H9 (cell line): Measurements from ENCODE around the gene SLA2. TPM values are rescaled to one million over a fixed set of nuclear protein-coding genes. Genes with fewer than 3 reads are reported as not detected.

Experiments used
- DNase-seq: peaks from one replicate; pipeline ENCODE4 v3.0.0-alpha.2; 2017
- H2AFZ ChIP-seq: one replicate; pipeline ENCODE4 v1.6.1; 2013; ENCODE audit warnings: mild to moderate bottlenecking, low read length, control low read depth, moderate library complexity
- H2AK5ac ChIP-seq: 2 replicates; pipeline ENCODE4 v1.6.1; 2013; ENCODE audit warnings: low read length, control low read depth, mixed read lengths; ENCODE audit not compliant: insufficient read length
- H2BK120ac ChIP-seq: one replicate; pipeline ENCODE4 v1.6.1; 2013; ENCODE audit warnings: low read depth, mild to moderate bottlenecking, low read length, control low read depth, inconsistent platforms; ENCODE audit not compliant: poor library complexity, severe bottlenecking
- H2BK12ac ChIP-seq: 2 replicates; pipeline ENCODE4 v1.6.1; 2013; ENCODE audit warnings: low read length, control low read depth, mixed read lengths, low read depth; ENCODE audit not compliant: insufficient read length
- H2BK15ac ChIP-seq: 2 replicates; pipeline ENCODE4 v1.6.1; 2013; ENCODE audit warnings: low read depth, low read length, control low read depth
- H2BK20ac ChIP-seq: one replicate; pipeline ENCODE4 v1.6.1; 2013; ENCODE audit warnings: low read depth, mild to moderate bottlenecking, low read length, control low read depth, inconsistent platforms; ENCODE audit not compliant: poor library complexity, severe bottlenecking
- H2BK5ac ChIP-seq: 2 replicates; pipeline ENCODE4 v1.6.1; 2013; ENCODE audit warnings: low read length, control low read depth, mixed read lengths; ENCODE audit not compliant: insufficient read length
- H3K14ac ChIP-seq: 2 replicates; pipeline ENCODE4 v1.6.1; 2013; ENCODE audit warnings: low read length, control low read depth; ENCODE audit not compliant: insufficient read depth
- H3K18ac ChIP-seq: 2 replicates; pipeline ENCODE4 v1.6.1; 2013; ENCODE audit warnings: low read depth, mild to moderate bottlenecking, mixed read lengths, low read length, control low read depth; ENCODE audit not compliant: insufficient read length
- H3K23ac ChIP-seq: 2 replicates; pipeline ENCODE4 v1.6.1; 2013; ENCODE audit warnings: low read length, control low read depth, mixed read lengths, low read depth; ENCODE audit not compliant: insufficient read length
- H3K23me2 ChIP-seq: 2 replicates; pipeline ENCODE4 v1.6.1; 2013; ENCODE audit warnings: low read depth, mild to moderate bottlenecking, mixed read lengths, low read length, control low read depth; ENCODE audit not compliant: insufficient read length, poor library complexity, severe bottlenecking
- H3K27ac ChIP-seq: 2 replicates; pipeline ENCODE4 v1.5.1; 2013; ENCODE audit warnings: low read length, control low read depth, mixed read lengths, low read depth; ENCODE audit not compliant: insufficient read length
- H3K27me3 ChIP-seq: 2 replicates; pipeline ENCODE4 v1.6.1; 2013; ENCODE audit warnings: low read length, control low read depth, inconsistent platforms; ENCODE audit not compliant: insufficient read depth
- H3K4ac ChIP-seq: 2 replicates; pipeline ENCODE4 v1.6.1; 2013; ENCODE audit warnings: low read depth, mild to moderate bottlenecking, control low read depth, inconsistent platforms, low read length, moderate library complexity
- H3K4me1 ChIP-seq: 2 replicates; pipeline ENCODE4 v1.6.1; 2013; ENCODE audit warnings: low read length, control low read depth, inconsistent platforms; ENCODE audit not compliant: insufficient read depth
- H3K4me2 ChIP-seq: 2 replicates; pipeline ENCODE4 v1.6.1; 2013; ENCODE audit warnings: low read length, control low read depth, mixed read lengths; ENCODE audit not compliant: insufficient read length, insufficient read depth
- H3K56ac ChIP-seq: 2 replicates; pipeline ENCODE4 v1.6.1; 2013; ENCODE audit warnings: low read depth, mild to moderate bottlenecking, mixed read lengths, low read length, control low read depth; ENCODE audit not compliant: insufficient read length
- H3K79me1 ChIP-seq: 2 replicates; pipeline ENCODE4 v1.6.1; 2013; ENCODE audit warnings: low read depth, mild to moderate bottlenecking, moderate library complexity, low read length, control low read depth, inconsistent platforms; ENCODE audit not compliant: insufficient read depth, poor library complexity, severe bottlenecking
- H3K79me2 ChIP-seq: 2 replicates; pipeline ENCODE4 v1.6.1; 2013; ENCODE audit warnings: low read length, control low read depth, inconsistent platforms; ENCODE audit not compliant: insufficient read depth
- H3K9ac ChIP-seq: 2 replicates; pipeline ENCODE4 v1.6.1; 2013; ENCODE audit warnings: low read length, control low read depth, mixed read lengths; ENCODE audit not compliant: insufficient read length; ENCODE audit errors: extremely low read depth
- H3K9me3 ChIP-seq: one replicate; pipeline ENCODE4 v1.6.1; 2013; ENCODE audit warnings: low read depth, low read length, inconsistent platforms; ENCODE audit not compliant: control insufficient read depth
- H3T11ph ChIP-seq: one replicate; pipeline ENCODE4 v1.6.1; 2013; ENCODE audit warnings: mild to moderate bottlenecking, low read length, control low read depth, inconsistent platforms
- H4K20me1 ChIP-seq: one replicate; pipeline ENCODE4 v1.6.1; 2013; ENCODE audit not compliant: control insufficient read depth, insufficient read length, insufficient read depth
- H4K5ac ChIP-seq: 2 replicates; pipeline ENCODE4 v1.6.1; 2013; ENCODE audit warnings: low read depth, mild to moderate bottlenecking, mixed read lengths, low read length, control low read depth; ENCODE audit not compliant: insufficient read length
- H4K8ac ChIP-seq: replicated peaks from 2 replicates; pipeline ENCODE4 v1.6.1; 2013; ENCODE audit warnings: low read length, control low read depth, mixed read lengths, low read depth; ENCODE audit not compliant: insufficient read length
- H4K91ac ChIP-seq: 2 replicates; pipeline ENCODE4 v1.6.1; 2013; ENCODE audit warnings: low read depth, mild to moderate bottlenecking, moderate library complexity, mixed read lengths, low read length, control low read depth; ENCODE audit not compliant: insufficient read length
- H3K27ac Mint-ChIP-seq, 3 experiments: 2 replicates in 2 of 3; 3 replicates in 1 of 3; pipeline ENCODE4 v1.8.0; 2020 to 2021; ENCODE audit warnings: mixed read lengths in 3 of 3, mild to moderate bottlenecking in 1 of 3, moderate library complexity in 1 of 3
- H3K27me3 Mint-ChIP-seq: 2 replicates; pipeline ENCODE4 v1.8.0; 2021; ENCODE audit warnings: low read depth, mild to moderate bottlenecking, moderate library complexity, mixed read lengths
- H3K36me3 Mint-ChIP-seq, 3 experiments: 2 replicates in 2 of 3; 3 replicates in 1 of 3; pipeline ENCODE4 v1.8.0; 2020 to 2021; ENCODE audit warnings: low read depth in 3 of 3, mixed read lengths in 3 of 3; ENCODE audit not compliant: insufficient read depth in 1 of 3
- H3K4me1 Mint-ChIP-seq, 2 experiments: 2 replicates each; pipeline ENCODE4 v1.8.0; 2020; ENCODE audit warnings: mixed read lengths in 2 of 2
- H3K4me3 Mint-ChIP-seq, 2 experiments: 2 replicates in 1 of 2; 3 replicates in 1 of 2; pipeline ENCODE4 v1.8.0; 2020 to 2021; ENCODE audit warnings: mild to moderate bottlenecking in 2 of 2, mixed read lengths in 2 of 2, moderate library complexity in 1 of 2
- H3K9me3 Mint-ChIP-seq, 2 experiments: 2 replicates in 1 of 2; 3 replicates in 1 of 2; pipeline ENCODE4 v1.8.0; 2020; ENCODE audit warnings: mild to moderate bottlenecking in 2 of 2, mixed read lengths in 2 of 2, moderate library complexity in 1 of 2
- CTCF ChIP-seq: fragments of 200-600 bp; sonication (generic); conservative IDR thresholded peaks from 3 replicates; pipeline ENCODE4 v1.8.0; 2021; ENCODE audit warnings: antibody characterized with exemption, mild to moderate bottlenecking
- WGBS: extraction: QIAGEN DNeasy Blood & Tissue Kit; methylation state at CpG from one replicate; pipeline ENCODE4 v1.1.7; 2013; ENCODE audit warnings: missing lambda C conversion rate, low lambda C conversion rate, mixed read lengths; ENCODE audit not compliant: insufficient read length; ENCODE audit errors: extremely low coverage; 5-methylcytosine and 5-hydroxymethylcytosine counted together
- total RNA-seq: library from RNA; stranded (reverse); gene quantifications from 2 replicates; pipeline ENCODE4 v1.2.1, GENCODE V29; 2021

The SLA2 gene
- total RNA-seq, 1 experiment from 2014 or later = 0.20 TPM

DNA sequence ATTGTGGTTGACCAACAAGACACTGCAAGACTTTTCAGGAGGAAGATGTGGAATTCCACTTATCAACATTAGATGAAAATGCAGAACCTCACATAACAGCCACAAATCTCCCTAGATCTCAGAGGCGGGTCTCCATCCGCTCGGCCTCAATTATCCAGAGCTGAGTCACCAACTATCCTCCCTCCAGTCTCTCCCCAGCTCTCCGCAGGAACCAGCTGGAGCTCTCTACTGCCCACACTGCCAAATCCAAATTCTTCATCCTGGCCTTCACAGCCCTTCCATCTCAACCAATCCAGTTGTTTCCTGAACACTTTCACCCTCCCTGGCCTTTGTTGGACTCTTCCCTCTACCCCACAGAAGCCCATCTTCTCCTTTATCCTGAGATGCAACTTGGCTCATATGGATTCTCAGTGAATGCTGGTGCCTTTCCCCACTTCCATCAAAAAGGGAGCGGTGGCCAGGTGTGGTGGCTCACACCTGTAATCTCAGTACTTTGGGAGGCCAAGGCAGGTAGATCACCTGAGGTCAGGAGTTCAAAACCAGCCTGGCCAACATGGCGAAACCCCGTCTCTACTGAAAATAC, 76.1 kb downstream of the SLA2 start:
- no peak overlapping the region for H3K23ac ChIP-seq
- no peak overlapping the region for H2BK5ac ChIP-seq
- Mint-ChIP-seq H3K27me3 (no peaks in the 10 kb centered on the region), H3K27ac (peak overlapping the region; percentile 27 to 75 (median 56); a peak in 3 of 7 replicates), H3K36me3 (peaks cover 8 to 18% (median 13%) of the 10 kb centered on the region in 3 experiments), H3K4me1 (peaks cover 40 to 42% of the 10 kb centered on the region in 2 experiments), H3K4me3 (peak overlapping the region in 1 of 2 experiments; percentile 3; a peak in 4 of 5 replicates), H3K9me3 (peaks cover 4 to 5% of the 10 kb centered on the region in 2 experiments)
- H2BK20ac ChIP-seq = no peak overlapping the region
- no peak overlapping the region for H3K4ac ChIP-seq
- H3K23me2 ChIP-seq = peaks cover 28% of the 10 kb centered on the region
- no peaks in the 10 kb centered on the region for H3K9me3 ChIP-seq
- H3K56ac ChIP-seq = no peak overlapping the region
- no peak overlapping the region for H2BK15ac ChIP-seq
- TF ChIP-seq CTCF = no peak
- H3K4me1 ChIP-seq = peaks cover 8% of the 10 kb centered on the region
- no peaks in the 10 kb centered on the region; the same call in 1 of the 2 replicates for H3K79me2 ChIP-seq
- H3K14ac ChIP-seq = no peak overlapping the region
- no peak overlapping the region for H4K8ac ChIP-seq
- no peak overlapping the region for H2AFZ ChIP-seq
- H3K79me1 ChIP-seq = no peaks in the 10 kb centered on the region
- no peak overlapping the region for H3T11ph ChIP-seq
- no peak overlapping the region for H3K4me2 ChIP-seq
- no peak overlapping the region for H3K9ac ChIP-seq
- H4K91ac ChIP-seq = no peak overlapping the region
- H2BK12ac ChIP-seq = no peak overlapping the region
- H4K5ac ChIP-seq = no peak overlapping the region
- DNase-seq = peak; percentile 44
- H2AK5ac ChIP-seq = no peak overlapping the region
- H2BK120ac ChIP-seq = no peak overlapping the region
- H3K27me3 ChIP-seq = no peaks in the 10 kb centered on the region
- H3K27ac ChIP-seq = no peak overlapping the region
- H4K20me1 ChIP-seq = no peaks in the 10 kb centered on the region
- H3K18ac ChIP-seq = no peak overlapping the region
- WGBS = no CpG with 5 or more reads among the region's 7 CpGs
